Esophagus squamous epithelium (tissue), 5 donors: Measurements from ENCODE around the gene EOLA1. TPM values are rescaled to one million over a fixed set of nuclear protein-coding genes. Genes with fewer than 3 reads are reported as not detected.
"Not testable (repeated sequence)": the region's sequence is repeated elsewhere in the genome, so short reads cannot be mapped to it uniquely, and the experiment has no call there.

Source experiments
- DNase-seq: peaks from one replicate; lab custom pipeline; 2025; lab: John Stamatoyannopoulos, UW
- H3K27ac ChIP-seq, 4 donors: fragments of 200-600 bp; sonication (generic); one replicate each; pipeline ENCODE4 v1.5.1; 2016 to 2019; ENCODE audit warnings: mild to moderate bottlenecking in 1 of 4
- H3K27me3 ChIP-seq, 4 donors: fragments of 200-600 bp; sonication (generic); 1 replicate in 3 of 4; 2 replicates in 1 of 4; pipeline versions ENCODE4 v1.5.1 to v1.6.0; 2017 to 2021; ENCODE audit warnings: antibody characterized with exemption in 1 of 4
- H3K36me3 ChIP-seq, 3 donors: fragments of 200-600 bp; sonication (generic); one replicate each; pipeline ENCODE4 v1.5.1; 2016 to 2019
- H3K4me1 ChIP-seq, 3 donors: fragments of 200-600 bp; sonication (generic); one replicate each; pipeline ENCODE4 v1.5.1; 2017 to 2019
- H3K4me3 ChIP-seq, 4 donors: fragments of 200-600 bp; sonication (generic); 1 replicate in 3 of 4; 2 replicates in 1 of 4; pipeline ENCODE4 v1.5.1; 2016 to 2019; ENCODE audit warnings: mild to moderate bottlenecking in 2 of 4, moderate library complexity in 1 of 4
- H3K9me3 ChIP-seq, 3 donors: fragments of 200-600 bp; sonication (generic); one replicate each; pipeline ENCODE4 v1.5.1; 2016 to 2019
- CTCF ChIP-seq, 6 experiments: fragments of 450-650 bp in 4 of 6; fragments of 200-600 bp in 2 of 6; sonication (generic) in 2 of 6; IDR thresholded peaks; one replicate each; pipeline ENCODE4 v1.5.1; 2016 to 2019; ENCODE audit warnings: antibody characterized with exemption in 6 of 6, mild to moderate bottlenecking in 4 of 6, moderate library complexity in 4 of 6
- POLR2A ChIP-seq, 4 donors: fragments of 450-650 bp; IDR thresholded peaks; one replicate each; pipeline ENCODE4 v1.6.1; 2017; ENCODE audit warnings: antibody characterized with exemption in 4 of 4, mild to moderate bottlenecking in 4 of 4, moderate library complexity in 3 of 4
- WGBS, 2 donors: methylation state at CpG; one replicate each; pipeline ENCODE4 v1.1.5; 2018; 5-methylcytosine and 5-hydroxymethylcytosine counted together
- intact Hi-C: fragments of 100-400 bp; cut with DNase I; formaldehyde crosslinking; loops from one replicate; pipeline ENCODE4 v1.15.0; 2022
- total RNA-seq, 4 donors: library from RNA; depleted of rRNA; stranded (reverse); fragments of >200 nt; gene quantifications; one replicate each; pipeline ENCODE4 v1.1.0, GENCODE V29; 2016
- donor health status: DM: yes; HTN: yes; CAD: no.

Gene EOLA1
- total RNA-seq, 4 donors from 2014 or later, result 9.0 to 15.1 (median 12.1) TPM

GRCh38 chrX:149528381-149528780, 12.4 kb upstream of the EOLA1 start:
- H3K36me3 ChIP-seq, result peaks cover 0 to 15% (median 0%) of the 10 kb centered on the region in 3 donors
- intact Hi-C loops, result no loop called here
- DNase-seq, result no peak
- H3K4me3 ChIP-seq, result no peak overlapping the region
- H3K27ac ChIP-seq, result no peak overlapping the region
- peaks cover 0 to 5% (median 0%) of the 10 kb centered on the region in 3 donors for H3K4me1 ChIP-seq
- no peak for TF ChIP-seq CTCF (IDR thresholded peaks at IDR 0.05)
- no peak for TF ChIP-seq POLR2A (IDR thresholded peaks at IDR 0.05)
- no peaks in the 10 kb centered on the region for H3K27me3 ChIP-seq
- WGBS, 2 donors, result 100% methylated on average over 1 of the region's 1 CpG; no CpG with 5 or more reads in 1 of the 2 donors
- no peaks in the 10 kb centered on the region for H3K9me3 ChIP-seq

DNA sequence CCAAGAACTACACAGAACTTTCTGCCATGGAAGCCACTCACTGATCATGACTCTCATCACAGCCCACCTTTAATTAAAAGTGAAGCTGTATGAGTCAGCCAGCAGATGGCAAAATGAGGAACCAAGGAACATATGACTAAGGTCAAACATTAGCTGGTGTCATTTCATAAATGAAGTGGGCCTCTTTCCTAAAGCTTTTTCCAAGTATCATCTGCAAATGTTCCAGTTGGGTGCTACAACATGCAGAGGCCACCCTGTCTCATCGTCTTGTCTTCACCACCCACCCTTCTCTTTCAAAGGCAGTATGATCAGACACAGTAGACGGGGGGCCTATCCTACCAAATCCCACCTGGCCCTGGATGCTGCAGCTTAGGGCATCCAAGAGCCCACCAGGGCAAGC, 9.2 kb upstream of the EOLA1 start:
- Histone ChIP-seq H3K27ac (no peak overlapping the region), H3K4me3 (no peak overlapping the region), H3K27me3 (no peaks in the 10 kb centered on the region), H3K9me3 (no peaks in the 10 kb centered on the region), H3K4me1 (no peaks in the 10 kb centered on the region), H3K36me3 (peaks cover 0 to 29% (median 0%) of the 10 kb centered on the region in 3 donors)
- 65% methylated on average over 2 of the region's 2 CpGs; no CpG with 5 or more reads in 1 of the 2 donors for WGBS, 2 donors
- intact Hi-C loops, result no loop called here
- TF ChIP-seq CTCF (IDR thresholded peaks at IDR 0.05), result no peak
- no peak for TF ChIP-seq POLR2A (IDR thresholded peaks at IDR 0.05)
- no peak for DNase-seq

- H3K27ac ChIP-seq, DNase-seq, intact Hi-C loops, H3K9me3 ChIP-seq, H3K27me3 ChIP-seq, H3K4me3 ChIP-seq, H3K4me1 ChIP-seq: not testable (repeated sequence)
- peaks cover 0 to 29% (median 0%) of the 10 kb centered on the region in 3 donors for H3K36me3 ChIP-seq
- WGBS, 2 donors, result no CpG with 5 or more reads among the region's 3 CpGs
Measured at GRCh38 chrX:149532868-149533267, 7.9 kb upstream of the EOLA1 start.

DNA sequence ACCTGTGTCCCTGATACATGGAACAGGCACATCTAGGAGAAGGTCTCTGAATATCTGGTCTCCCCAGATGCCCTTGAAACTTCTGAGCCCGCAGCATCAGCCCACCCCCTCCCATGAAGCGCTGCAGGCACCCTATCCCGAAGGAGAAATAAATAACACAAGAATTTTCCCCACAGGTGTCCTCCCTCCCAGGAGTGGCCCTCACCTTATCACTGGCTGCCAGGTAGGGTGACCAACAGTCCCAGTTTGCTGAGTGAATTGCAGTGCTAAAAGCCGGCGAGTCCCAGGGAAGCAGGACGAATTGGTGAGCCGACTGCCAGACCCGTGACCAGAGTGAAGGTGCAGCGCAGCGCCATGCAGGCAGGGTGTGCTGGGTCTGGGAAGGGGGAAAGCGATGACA, 6.8 kb upstream of the EOLA1 start:
- H3K4me1 ChIP-seq, H3K4me3 ChIP-seq, H3K27me3 ChIP-seq, DNase-seq, H3K27ac ChIP-seq, intact Hi-C loops, H3K9me3 ChIP-seq: not testable (repeated sequence)
- peaks cover 0 to 29% (median 0%) of the 10 kb centered on the region in 3 donors for H3K36me3 ChIP-seq
- WGBS, 2 donors, result no CpG with 5 or more reads among the region's 11 CpGs

DNA sequence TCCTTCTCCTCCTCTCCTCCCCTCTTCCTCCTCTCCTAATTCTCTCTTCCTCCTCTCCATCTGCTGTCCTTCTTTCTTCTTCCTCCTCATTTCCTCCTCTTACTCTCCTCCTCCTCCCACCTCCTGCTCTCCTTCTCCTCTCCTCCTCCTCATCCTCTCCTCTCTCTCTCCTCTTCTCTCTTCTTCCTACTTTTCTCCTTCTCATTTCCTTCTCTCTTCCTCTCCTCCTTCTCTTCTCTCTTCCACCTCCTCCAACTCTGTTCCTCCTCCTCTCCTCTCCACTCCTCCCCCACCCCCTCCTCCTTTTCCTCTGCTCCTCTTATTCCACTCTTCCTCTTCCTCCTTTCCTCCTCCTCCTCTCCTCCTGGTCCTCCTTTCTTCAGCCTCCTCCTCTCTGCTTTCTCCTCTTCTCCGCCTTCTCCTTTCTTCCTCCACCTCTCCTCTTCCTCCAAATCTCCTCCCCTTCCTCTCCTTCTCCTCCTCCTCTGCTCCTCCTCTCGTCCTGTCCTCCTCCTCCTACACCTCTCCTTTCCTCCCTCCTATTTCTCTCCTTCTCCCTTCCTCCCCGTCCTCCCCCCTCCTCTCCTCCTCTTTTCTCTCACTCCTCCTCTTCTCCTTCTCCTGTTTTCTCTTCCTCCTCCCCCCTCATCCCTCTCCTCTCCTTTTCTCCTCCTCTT, 5.7 kb upstream of the EOLA1 start:
- H3K27ac ChIP-seq, DNase-seq, H3K4me1 ChIP-seq, H3K27me3 ChIP-seq, H3K9me3 ChIP-seq, H3K4me3 ChIP-seq, intact Hi-C loops: not testable (repeated sequence)
- H3K36me3 ChIP-seq, result peaks cover 0 to 29% (median 0%) of the 10 kb centered on the region in 3 donors
- WGBS, 2 donors, result 40 to 90% methylated on average over 3 of the region's 3 CpGs

DNA sequence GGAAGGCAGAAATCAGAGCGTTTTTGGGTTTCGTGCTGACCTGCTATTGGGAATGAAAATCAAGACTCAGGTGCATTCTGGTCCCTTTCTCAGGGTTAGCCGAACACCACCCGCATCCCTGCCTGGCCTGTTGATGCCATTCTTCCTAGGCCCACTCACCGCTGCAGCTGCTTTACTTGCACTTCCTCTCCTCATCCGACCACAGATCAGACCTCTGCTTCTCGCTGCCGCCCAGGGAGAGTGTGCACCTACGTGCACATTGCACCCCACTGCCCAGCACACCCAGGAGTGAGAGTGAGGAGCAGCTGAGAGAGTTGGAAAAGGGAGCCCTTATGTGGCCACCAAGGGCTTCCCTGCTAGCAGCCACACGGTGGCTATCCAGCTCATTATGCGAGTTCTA, 3.3 kb upstream of the EOLA1 start:
- H3K27me3 ChIP-seq, H3K4me3 ChIP-seq, DNase-seq, intact Hi-C loops, H3K9me3 ChIP-seq, H3K27ac ChIP-seq: not testable (repeated sequence)
- 70 to 88% methylated on average over 2 to 5 of the region's 11 CpGs for WGBS, 2 donors
- peaks cover 0 to 15% (median 0%) of the 10 kb centered on the region in 3 donors for H3K36me3 ChIP-seq
- H3K4me1 ChIP-seq, result peaks cover 0 to 11% (median 5%) of the 10 kb centered on the region in 3 donors

DNA sequence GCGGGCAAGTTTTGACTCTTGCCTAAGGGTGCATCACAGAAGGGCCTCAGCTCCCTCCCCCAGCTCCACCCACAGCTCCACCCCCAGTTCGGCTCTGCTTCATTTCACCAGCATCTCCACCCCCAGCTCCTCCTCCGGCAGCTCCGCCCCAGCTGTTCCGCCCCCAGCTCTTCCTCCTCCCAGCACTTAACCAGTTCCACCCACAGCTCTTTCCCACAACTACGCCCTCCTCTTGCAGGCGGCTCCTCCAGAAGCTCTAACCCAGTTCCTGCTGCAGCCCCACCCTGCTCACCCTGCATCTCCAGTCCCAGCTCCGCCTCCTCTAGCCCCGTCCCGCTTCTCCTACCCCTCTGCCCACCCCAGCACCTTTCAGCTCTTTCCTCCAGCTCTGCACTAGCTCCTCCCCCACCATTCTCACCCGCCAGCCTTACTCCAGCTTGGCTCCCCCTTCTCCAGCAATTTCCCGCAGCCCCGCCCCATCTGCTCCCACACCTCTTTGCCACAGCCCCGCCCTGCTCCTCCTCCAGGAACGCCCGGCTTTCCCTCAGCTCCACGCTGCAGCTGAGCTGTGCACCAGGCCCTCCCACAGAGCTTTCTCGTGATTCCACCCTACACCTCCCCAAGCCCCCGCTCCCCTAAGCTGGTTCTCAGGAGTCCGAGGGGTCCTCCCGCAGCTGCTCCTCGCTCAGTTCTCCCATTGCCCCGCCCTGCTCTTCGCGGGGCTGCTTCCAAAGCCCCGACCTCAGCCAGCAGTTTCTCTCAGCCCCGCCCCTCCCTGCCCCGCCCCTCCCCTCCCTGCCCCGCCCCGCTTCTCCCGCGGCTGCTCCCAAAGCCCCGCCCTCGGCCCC, 1.3 kb upstream of the EOLA1 start:
- peak; percentile 74 for DNase-seq
- WGBS, 2 donors, result 1 to 24% methylated on average over 15 to 27 of the region's 34 CpGs
- no peak for TF ChIP-seq CTCF (IDR thresholded peaks at IDR 0.05)
- TF ChIP-seq POLR2A (IDR thresholded peaks at IDR 0.05), result no peak

More for the DNA sequence above, 1.3 kb upstream of the EOLA1 start:
- H3K4me1 ChIP-seq, result peaks cover 0 to 11% (median 5%) of the 10 kb centered on the region in 3 donors
- H3K27me3 ChIP-seq, result no peaks in the 10 kb centered on the region
- H3K27ac ChIP-seq, result peak overlapping the region; percentile 85 to 95 (median 94)
- intact Hi-C loops, result no loop called here
- H3K4me3 ChIP-seq, result peak overlapping the region; percentile 35 to 79 (median 65)
- peaks cover 0 to 9% (median 0%) of the 10 kb centered on the region in 3 donors for H3K36me3 ChIP-seq
- H3K9me3 ChIP-seq, result no peaks in the 10 kb centered on the region
